ENCODE data around the gene VWA5B2. TPM values are rescaled to one million over a fixed set of nuclear protein-coding genes. Genes with fewer than 3 reads are reported as not detected.

The VWA5B2 gene
- total and polyA plus RNA-seq, 9 of the 15 experiments (the other 6 are each of a cell fraction or from before 2014, with no cell fraction given), result 0.04 TPM; not detected in 8

- TF ChIP-seq, protein P1, sequence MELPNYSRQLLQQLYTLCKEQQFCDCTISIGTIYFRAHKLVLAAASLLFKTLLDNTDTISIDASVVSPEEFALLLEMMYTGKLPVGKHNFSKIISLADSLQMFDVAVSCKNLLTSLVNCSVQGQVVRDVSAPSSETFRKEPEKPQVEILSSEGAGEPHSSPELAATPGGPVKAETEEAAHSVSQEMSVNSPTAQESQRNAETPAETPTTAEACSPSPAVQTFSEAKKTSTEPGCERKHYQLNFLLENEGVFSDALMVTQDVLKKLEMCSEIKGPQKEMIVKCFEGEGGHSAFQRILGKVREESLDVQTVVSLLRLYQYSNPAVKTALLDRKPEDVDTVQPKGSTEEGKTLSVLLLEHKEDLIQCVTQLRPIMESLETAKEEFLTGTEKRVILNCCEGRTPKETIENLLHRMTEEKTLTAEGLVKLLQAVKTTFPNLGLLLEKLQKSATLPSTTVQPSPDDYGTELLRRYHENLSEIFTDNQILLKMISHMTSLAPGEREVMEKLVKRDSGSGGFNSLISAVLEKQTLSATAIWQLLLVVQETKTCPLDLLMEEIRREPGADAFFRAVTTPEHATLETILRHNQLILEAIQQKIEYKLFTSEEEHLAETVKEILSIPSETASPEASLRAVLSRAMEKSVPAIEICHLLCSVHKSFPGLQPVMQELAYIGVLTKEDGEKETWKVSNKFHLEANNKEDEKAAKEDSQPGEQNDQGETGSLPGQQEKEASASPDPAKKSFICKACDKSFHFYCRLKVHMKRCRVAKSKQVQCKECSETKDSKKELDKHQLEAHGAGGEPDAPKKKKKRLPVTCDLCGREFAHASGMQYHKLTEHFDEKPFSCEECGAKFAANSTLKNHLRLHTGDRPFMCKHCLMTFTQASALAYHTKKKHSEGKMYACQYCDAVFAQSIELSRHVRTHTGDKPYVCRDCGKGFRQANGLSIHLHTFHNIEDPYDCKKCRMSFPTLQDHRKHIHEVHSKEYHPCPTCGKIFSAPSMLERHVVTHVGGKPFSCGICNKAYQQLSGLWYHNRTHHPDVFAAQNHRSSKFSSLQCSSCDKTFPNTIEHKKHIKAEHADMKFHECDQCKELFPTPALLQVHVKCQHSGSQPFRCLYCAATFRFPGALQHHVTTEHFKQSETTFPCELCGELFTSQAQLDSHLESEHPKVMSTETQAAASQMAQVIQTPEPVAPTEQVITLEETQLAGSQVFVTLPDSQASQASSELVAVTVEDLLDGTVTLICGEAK (IDR thresholded peaks at IDR 0.05), result peak; percentile 92
- TF ChIP-seq, protein P1 (CRISPR knock-in tag; IDR thresholded peaks at IDR 0.05), result no peak
- TF ChIP-seq MTA2 (IDR thresholded peaks at IDR 0.05; ENCODE audit: low read depth), result no peak
- TF ChIP-seq IFI16 (CRISPR knock-in tag; IDR thresholded peaks at IDR 0.05), result no peak
- TF ChIP-seq ZNF174 (CRISPR knock-in tag; IDR thresholded peaks at IDR 0.05), result no peak
- no peak for TF ChIP-seq SFPQ (IDR thresholded peaks at IDR 0.05; ENCODE audit: low read depth, low read length)
- TF ChIP-seq, protein P2, sequence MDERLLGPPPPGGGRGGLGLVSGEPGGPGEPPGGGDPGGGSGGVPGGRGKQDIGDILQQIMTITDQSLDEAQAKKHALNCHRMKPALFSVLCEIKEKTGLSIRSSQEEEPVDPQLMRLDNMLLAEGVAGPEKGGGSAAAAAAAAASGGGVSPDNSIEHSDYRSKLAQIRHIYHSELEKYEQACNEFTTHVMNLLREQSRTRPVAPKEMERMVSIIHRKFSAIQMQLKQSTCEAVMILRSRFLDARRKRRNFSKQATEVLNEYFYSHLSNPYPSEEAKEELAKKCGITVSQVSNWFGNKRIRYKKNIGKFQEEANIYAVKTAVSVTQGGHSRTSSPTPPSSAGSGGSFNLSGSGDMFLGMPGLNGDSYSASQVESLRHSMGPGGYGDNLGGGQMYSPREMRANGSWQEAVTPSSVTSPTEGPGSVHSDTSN (CRISPR knock-in tag; IDR thresholded peaks at IDR 0.05; ENCODE audit: low read depth), result no peak
- TF ChIP-seq, protein P2 (tag; conservative IDR thresholded peaks at IDR 0.05; ENCODE audit: low read depth), result no peak
- TF ChIP-seq ZNF140 (CRISPR knock-in tag; IDR thresholded peaks at IDR 0.05), result no peak
Observed at GRCh38 chr3:184248454-184249411, 19.3 kb downstream of the VWA5B2 start, which contains the start of gene ALG3 (continued).

All from K562 (cell line).